Small intestine (tissue), 7 donors: ENCODE results near the gene C12orf60. TPM values are rescaled to one million over a fixed set of nuclear protein-coding genes. Genes with fewer than 3 reads are reported as not detected.

Experiments used
- DNase-seq, 2 donors: peaks; one replicate each; pipeline versions ENCODE4 v3.0.0 to v3.0.0-alpha.2; 2013
- FAIRE-seq: peaks from 2 replicates; lab custom pipeline; 2012; peaks lifted over from hg19 to GRCh38; lab: Jason Lieb, UNC
- H3K27ac ChIP-seq, 3 donors: one replicate each; pipeline ENCODE4 v1.5.1; 2013; ENCODE audit warnings: low read length in 2 of 3, mild to moderate bottlenecking in 2 of 3, control low read depth in 1 of 3, inconsistent platforms in 1 of 3, low read depth in 1 of 3, moderate library complexity in 1 of 3
- H3K27me3 ChIP-seq, 3 donors: one replicate each; pipeline ENCODE4 v1.6.1; 2013; ENCODE audit warnings: low read length in 3 of 3, inconsistent platforms in 1 of 3; ENCODE audit not compliant: control insufficient read depth in 3 of 3, insufficient read depth in 3 of 3
- H3K36me3 ChIP-seq, 3 donors: one replicate each; pipeline ENCODE4 v1.6.1; 2013; ENCODE audit warnings: low read length in 3 of 3, inconsistent platforms in 1 of 3, low read depth in 1 of 3, mild to moderate bottlenecking in 1 of 3, moderate library complexity in 1 of 3; ENCODE audit not compliant: control insufficient read depth in 3 of 3, insufficient read depth in 2 of 3
- H3K4me1 ChIP-seq, 3 donors: one replicate each; pipeline ENCODE4 v1.6.1; 2013; ENCODE audit warnings: low read length in 2 of 3, inconsistent platforms in 1 of 3, low read depth in 1 of 3, mild to moderate bottlenecking in 1 of 3, moderate library complexity in 1 of 3; ENCODE audit not compliant: control insufficient read depth in 3 of 3, insufficient read depth in 2 of 3
- H3K4me3 ChIP-seq, 3 donors: one replicate each; pipeline ENCODE4 v1.5.1; 2013; ENCODE audit warnings: low read length in 3 of 3, control low read depth in 1 of 3, inconsistent platforms in 1 of 3, low read depth in 1 of 3, mild to moderate bottlenecking in 1 of 3, moderate library complexity in 1 of 3
- H3K9me3 ChIP-seq, 2 donors: one replicate each; pipeline ENCODE4 v1.6.1; 2013; ENCODE audit warnings: low read depth in 1 of 2, low read length in 1 of 2; ENCODE audit not compliant: control insufficient read depth in 2 of 2, insufficient read depth in 1 of 2
- WGBS, 3 donors: extraction: QIAGEN DNeasy Blood & Tissue Kit; methylation state at CpG; one replicate each; pipeline ENCODE4 v1.1.7; 2013; 5-methylcytosine and 5-hydroxymethylcytosine counted together
- polyA plus RNA-seq, 4 donors: library from polyadenylated mRNA; stranded (reverse) in 3 of 4; unstranded in 1 of 4; fragments of 200-250 nt in 3 of 4; fragments of 120-200 nt in 1 of 4; gene quantifications; one replicate each; pipeline versions ENCODE4 v1.2.1 to v1.2.3, GENCODE V29; 2013
- donor health status: healthy with polysubstance abuse.
- donor health status: control.
- donor health status: control.
- donor health status: Bipolar disorder and iron deficiency.
- donor health status: healthy.

C12orf60 gene
- polyA plus RNA-seq, 4 donors, result 0.45 to 1.8 (median 0.75) TPM; not detected in 1

- Histone ChIP-seq H3K36me3 (no peaks in the 10 kb centered on the region), H3K27me3 (no peaks in the 10 kb centered on the region), H3K27ac (no peak overlapping the region), H3K4me1 (no peaks in the 10 kb centered on the region), H3K4me3 (no peak overlapping the region), H3K9me3 (no peaks in the 10 kb centered on the region)
- DNase-seq (no peak), FAIRE-seq (no peak)
- 62 to 73% (median 66%) methylated on average over 6 of the region's 6 CpGs for whole genome bisulfite sequencing, 3 donors
Observed at GRCh38 chr12:14854586-14855183, 51.2 kb downstream of the C12orf60 start.

GRCh38 chr12:14858513-14858912 lies 55.0 kb downstream of the C12orf60 start:
- Histone ChIP-seq H3K27me3 (no peaks in the 10 kb centered on the region), H3K9me3 (peaks cover 0 to 4% of the 10 kb centered on the region in 2 donors), H3K36me3 (no peaks in the 10 kb centered on the region), H3K4me1 (no peaks in the 10 kb centered on the region), H3K4me3 (no peak overlapping the region), H3K27ac (no peak overlapping the region)
- FAIRE-seq (no peak), DNase-seq (no peak)
- whole genome bisulfite sequencing, 3 donors, result 88 to 97% (median 96%) methylated on average over 1 of the region's 1 CpG

GRCh38 chr12:14860490-14860889 lies 57.0 kb downstream of the C12orf60 start:
- peaks cover 0 to 4% of the 10 kb centered on the region in 2 donors for H3K9me3 ChIP-seq
- H3K36me3 ChIP-seq, result no peaks in the 10 kb centered on the region
- DNase-seq (no peak), FAIRE-seq (no peak)
- no peak overlapping the region for H3K27ac ChIP-seq
- H3K4me1 ChIP-seq, result no peaks in the 10 kb centered on the region
- H3K27me3 ChIP-seq, result no peaks in the 10 kb centered on the region
- no peak overlapping the region for H3K4me3 ChIP-seq

- no peaks in the 10 kb centered on the region for H3K27me3 ChIP-seq
- H3K4me3 ChIP-seq, result no peak overlapping the region
- H3K9me3 ChIP-seq, result peaks cover 0 to 9% of the 10 kb centered on the region in 2 donors
- no peaks in the 10 kb centered on the region for H3K4me1 ChIP-seq
- no peak for FAIRE-seq
- DNase-seq, result no peak
- no peak overlapping the region for H3K27ac ChIP-seq
- H3K36me3 ChIP-seq, result no peaks in the 10 kb centered on the region
- 80 to 89% (median 83%) methylated on average over 3 of the region's 3 CpGs for WGBS, 3 donors
Observed at GRCh38 chr12:14868916-14869506, 65.5 kb downstream of the C12orf60 start.

GRCh38 chr12:14871247-14871646 lies 67.8 kb downstream of the C12orf60 start:
- H3K27me3 ChIP-seq, result no peaks in the 10 kb centered on the region
- H3K27ac ChIP-seq, result no peak overlapping the region
- no peaks in the 10 kb centered on the region for H3K4me1 ChIP-seq
- H3K4me3 ChIP-seq, result no peak overlapping the region
- 83 to 93% (median 85%) methylated on average over 1 of the region's 1 CpG for WGBS, 3 donors
- peaks cover 0 to 9% of the 10 kb centered on the region in 2 donors for H3K9me3 ChIP-seq
- DNase-seq (no peak), FAIRE-seq (no peak)
- H3K36me3 ChIP-seq, result no peaks in the 10 kb centered on the region

GRCh38 chr12:14871886-14872285 lies 68.4 kb downstream of the C12orf60 start:
- Histone ChIP-seq H3K27ac (no peak overlapping the region), H3K4me1 (no peaks in the 10 kb centered on the region), H3K4me3 (no peak overlapping the region), H3K9me3 (peaks cover 0 to 5% of the 10 kb centered on the region in 2 donors), H3K27me3 (no peaks in the 10 kb centered on the region), H3K36me3 (no peaks in the 10 kb centered on the region)
- DNase-seq (no peak), FAIRE-seq (no peak)
- 70 to 79% (median 71%) methylated on average over 1 of the region's 1 CpG for WGBS, 3 donors

- WGBS, 3 donors, result 54 to 73% (median 65%) methylated on average over 1 of the region's 1 CpG
- Histone ChIP-seq H3K27ac (no peak overlapping the region), H3K4me1 (no peaks in the 10 kb centered on the region), H3K4me3 (no peak overlapping the region), H3K27me3 (no peaks in the 10 kb centered on the region), H3K9me3 (no peaks in the 10 kb centered on the region), H3K36me3 (no peaks in the 10 kb centered on the region)
- FAIRE-seq, result no peak
- no peak for DNase-seq
Observed at GRCh38 chr12:14873440-14874185, 70.1 kb downstream of the C12orf60 start.
